Measurements from ENCODE around the gene RRP15. TPM values are rescaled to one million over a fixed set of nuclear protein-coding genes. Genes with fewer than 3 reads are reported as not detected.

The RRP15 gene
- total RNA-seq, 1 donor from 2014 or later, result 15.8 TPM

DNA sequence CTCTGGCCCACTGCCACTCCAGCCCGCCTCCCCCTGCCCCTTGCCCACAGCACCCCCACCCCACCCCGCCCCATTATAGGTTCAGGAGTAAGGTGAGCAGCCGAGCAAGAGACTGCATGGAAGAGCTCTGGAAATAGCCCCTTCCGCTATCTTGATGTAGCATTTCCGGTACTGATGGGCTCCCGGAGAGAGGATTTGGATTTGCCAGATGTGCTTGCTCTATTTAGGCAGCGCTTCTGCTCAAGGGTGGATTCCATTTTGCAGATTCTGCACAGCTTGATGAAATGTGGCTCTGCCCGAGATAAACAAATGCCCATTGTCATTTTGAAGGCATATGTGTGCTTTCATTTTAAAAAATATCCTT, 67.0 kb downstream of the RRP15 start:
- Histone ChIP-seq H3F3A (ENCODE audit: low read depth) (peaks cover 2% of the 10 kb centered on the region), H3K27me3 (peaks cover 3% of the 10 kb centered on the region), H3K4me1 (no peaks in the 10 kb centered on the region), H3K9ac (no peak overlapping the region), H3K79me2 (ENCODE audit: low read depth) (no peaks in the 10 kb centered on the region), H4K20me1 (ENCODE audit: low read depth) (no peaks in the 10 kb centered on the region), H3K4me2 (no peak overlapping the region), H2AFZ (replicated peaks) (no peak overlapping the region), H3K9me3 (ENCODE audit: low read depth) (no peaks in the 10 kb centered on the region), H3K27ac (no peak overlapping the region), H3K4me3 (no peak overlapping the region), H3K36me3 (no peaks in the 10 kb centered on the region)
- Mint-ChIP-seq H3K27me3 (ENCODE audit: insufficient read depth, low read depth) (peaks cover 13% of the 10 kb centered on the region), H3K27ac (no peak overlapping the region), H3K36me3 (no peaks in the 10 kb centered on the region), H3K9me3 (no peaks in the 10 kb centered on the region), H3K4me1 (peaks cover 7% of the 10 kb centered on the region), H3K4me3 (no peak overlapping the region)
- DNase-seq (ENCODE audit: low spot score), result no peak
- TF ChIP-seq EZH2phosphoT487 (IDR thresholded peaks at IDR 0.05) (no peak), EZH2 (IDR thresholded peaks at IDR 0.05) (no peak)
- TF ChIP-seq, protein P1, sequence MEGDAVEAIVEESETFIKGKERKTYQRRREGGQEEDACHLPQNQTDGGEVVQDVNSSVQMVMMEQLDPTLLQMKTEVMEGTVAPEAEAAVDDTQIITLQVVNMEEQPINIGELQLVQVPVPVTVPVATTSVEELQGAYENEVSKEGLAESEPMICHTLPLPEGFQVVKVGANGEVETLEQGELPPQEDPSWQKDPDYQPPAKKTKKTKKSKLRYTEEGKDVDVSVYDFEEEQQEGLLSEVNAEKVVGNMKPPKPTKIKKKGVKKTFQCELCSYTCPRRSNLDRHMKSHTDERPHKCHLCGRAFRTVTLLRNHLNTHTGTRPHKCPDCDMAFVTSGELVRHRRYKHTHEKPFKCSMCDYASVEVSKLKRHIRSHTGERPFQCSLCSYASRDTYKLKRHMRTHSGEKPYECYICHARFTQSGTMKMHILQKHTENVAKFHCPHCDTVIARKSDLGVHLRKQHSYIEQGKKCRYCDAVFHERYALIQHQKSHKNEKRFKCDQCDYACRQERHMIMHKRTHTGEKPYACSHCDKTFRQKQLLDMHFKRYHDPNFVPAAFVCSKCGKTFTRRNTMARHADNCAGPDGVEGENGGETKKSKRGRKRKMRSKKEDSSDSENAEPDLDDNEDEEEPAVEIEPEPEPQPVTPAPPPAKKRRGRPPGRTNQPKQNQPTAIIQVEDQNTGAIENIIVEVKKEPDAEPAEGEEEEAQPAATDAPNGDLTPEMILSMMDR (IDR thresholded peaks at IDR 0.05), result no peak

- Histone ChIP-seq H3K36me3 (no peaks in the 10 kb centered on the region), H2AFZ (replicated peaks) (no peak overlapping the region), H3K9ac (no peak overlapping the region), H3K4me3 (no peak overlapping the region), H3F3A (ENCODE audit: low read depth) (no peaks in the 10 kb centered on the region), H4K20me1 (ENCODE audit: low read depth) (no peaks in the 10 kb centered on the region), H3K4me2 (no peak overlapping the region), H3K27me3 (no peaks in the 10 kb centered on the region), H3K4me1 (no peaks in the 10 kb centered on the region), H3K79me2 (ENCODE audit: low read depth) (no peaks in the 10 kb centered on the region), H3K9me3 (ENCODE audit: low read depth) (no peaks in the 10 kb centered on the region), H3K27ac (no peak overlapping the region)
- Mint-ChIP-seq H3K27me3 (ENCODE audit: insufficient read depth, low read depth) (peaks cover 4% of the 10 kb centered on the region), H3K4me1 (no peaks in the 10 kb centered on the region), H3K27ac (no peak overlapping the region), H3K9me3 (no peaks in the 10 kb centered on the region), H3K4me3 (no peak overlapping the region), H3K36me3 (no peaks in the 10 kb centered on the region)
- TF ChIP-seq EZH2 (IDR thresholded peaks at IDR 0.05) (no peak), EZH2phosphoT487 (IDR thresholded peaks at IDR 0.05) (no peak)
- TF ChIP-seq, protein P1 (IDR thresholded peaks at IDR 0.05), result no peak
- no peak for DNase-seq (ENCODE audit: low spot score)
These were observed 68.6 kb downstream of the RRP15 start for GRCh38 chr1:218353656-218354055.

DNA sequence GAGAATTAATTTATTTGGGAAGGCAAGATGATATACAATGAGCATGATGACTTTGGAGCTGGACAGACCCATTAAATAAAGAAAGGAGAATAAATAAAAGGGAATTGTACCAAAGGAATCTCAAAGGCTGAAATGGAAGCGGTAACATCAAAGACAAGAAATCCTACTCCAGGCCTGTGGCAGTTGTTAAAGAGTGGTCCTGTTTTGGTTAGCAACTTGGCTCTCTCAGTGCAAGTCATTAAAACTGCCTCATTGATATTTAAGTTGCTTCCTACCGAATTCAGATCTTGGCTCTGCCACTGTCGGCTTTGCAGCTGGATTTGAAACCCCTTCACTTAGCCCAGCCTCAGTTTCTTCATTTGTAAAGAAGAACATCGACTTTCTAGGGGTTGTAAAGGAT, 70.2 kb downstream of the RRP15 start:
- Histone ChIP-seq H4K20me1 (ENCODE audit: low read depth) (no peaks in the 10 kb centered on the region), H3K4me3 (no peak overlapping the region), H3K4me2 (no peak overlapping the region), H3K9ac (no peak overlapping the region), H3F3A (ENCODE audit: low read depth) (no peaks in the 10 kb centered on the region), H3K4me1 (no peaks in the 10 kb centered on the region), H3K27me3 (no peaks in the 10 kb centered on the region), H3K9me3 (ENCODE audit: low read depth) (no peaks in the 10 kb centered on the region), H3K27ac (no peak overlapping the region), H3K79me2 (ENCODE audit: low read depth) (no peaks in the 10 kb centered on the region), H3K36me3 (no peaks in the 10 kb centered on the region), H2AFZ (replicated peaks) (no peak overlapping the region)
- Mint-ChIP-seq H3K4me3 (no peak overlapping the region), H3K27ac (no peak overlapping the region), H3K9me3 (no peaks in the 10 kb centered on the region), H3K27me3 (ENCODE audit: insufficient read depth, low read depth) (peaks cover 4% of the 10 kb centered on the region), H3K36me3 (no peaks in the 10 kb centered on the region), H3K4me1 (no peaks in the 10 kb centered on the region)
- no peak for DNase-seq (ENCODE audit: low spot score)
- TF ChIP-seq, protein P1 (IDR thresholded peaks at IDR 0.05), result no peak
- TF ChIP-seq EZH2 (IDR thresholded peaks at IDR 0.05), result no peak
- no peak for TF ChIP-seq EZH2phosphoT487 (IDR thresholded peaks at IDR 0.05)

All from neural progenitor cell (in vitro differentiated cells).